Fibroblast of gingiva (primary cell): ENCODE results near the gene LPCAT3.

Experiments used
- DNase-seq: peaks from one replicate; pipeline ENCODE4 v3.0.0-alpha.2; 2011; ENCODE audit warnings: low read depth

The LPCAT3 gene

GRCh38 chr12:6937481-6938352, 80.6 kb downstream of the LPCAT3 start:
- peak; percentile 90 for DNase-seq

- no peak for DNase-seq
These were observed 81.4 kb downstream of the LPCAT3 start for GRCh38 chr12:6936636-6937480.

GRCh38 chr12:6936194-6936635, 82.1 kb downstream of the LPCAT3 start:
- no peak for DNase-seq

- DNase-seq: no peak
These were observed 82.7 kb downstream of the LPCAT3 start for GRCh38 chr12:6935371-6936193.

GRCh38 chr12:6934110-6934509, 84.2 kb downstream of the LPCAT3 start:
- DNase-seq: peak; percentile 38

GRCh38 chr12:6932766-6933165, 85.5 kb downstream of the LPCAT3 start:
- DNase-seq: no peak

- DNase-seq: no peak
These were observed 88.5 kb downstream of the LPCAT3 start for GRCh38 chr12:6929466-6930452.

- no peak for DNase-seq
These were observed 89.4 kb downstream of the LPCAT3 start for GRCh38 chr12:6928703-6929407.

GRCh38 chr12:6928022-6928702, 90.1 kb downstream of the LPCAT3 start:
- no peak for DNase-seq

- DNase-seq: peak; percentile 84
These were observed 90.8 kb downstream of the LPCAT3 start, which contains the start of gene ATN1 for GRCh38 chr12:6927379-6928021. ATN1 (plus strand) TSS chr12:6927959; CDS start chr12:6934002, 6,043 bp downstream.
